ENCODE results near the gene JSRP1. TPM values are rescaled to one million over a fixed set of nuclear protein-coding genes. Genes with fewer than 3 reads are reported as not detected.
A peak's percentile ranks its signal among the peaks of the same experiment; 100 is the strongest.

JSRP1 gene
- total RNA-seq, 1 donor from 2014 or later, result not detected

DNA sequence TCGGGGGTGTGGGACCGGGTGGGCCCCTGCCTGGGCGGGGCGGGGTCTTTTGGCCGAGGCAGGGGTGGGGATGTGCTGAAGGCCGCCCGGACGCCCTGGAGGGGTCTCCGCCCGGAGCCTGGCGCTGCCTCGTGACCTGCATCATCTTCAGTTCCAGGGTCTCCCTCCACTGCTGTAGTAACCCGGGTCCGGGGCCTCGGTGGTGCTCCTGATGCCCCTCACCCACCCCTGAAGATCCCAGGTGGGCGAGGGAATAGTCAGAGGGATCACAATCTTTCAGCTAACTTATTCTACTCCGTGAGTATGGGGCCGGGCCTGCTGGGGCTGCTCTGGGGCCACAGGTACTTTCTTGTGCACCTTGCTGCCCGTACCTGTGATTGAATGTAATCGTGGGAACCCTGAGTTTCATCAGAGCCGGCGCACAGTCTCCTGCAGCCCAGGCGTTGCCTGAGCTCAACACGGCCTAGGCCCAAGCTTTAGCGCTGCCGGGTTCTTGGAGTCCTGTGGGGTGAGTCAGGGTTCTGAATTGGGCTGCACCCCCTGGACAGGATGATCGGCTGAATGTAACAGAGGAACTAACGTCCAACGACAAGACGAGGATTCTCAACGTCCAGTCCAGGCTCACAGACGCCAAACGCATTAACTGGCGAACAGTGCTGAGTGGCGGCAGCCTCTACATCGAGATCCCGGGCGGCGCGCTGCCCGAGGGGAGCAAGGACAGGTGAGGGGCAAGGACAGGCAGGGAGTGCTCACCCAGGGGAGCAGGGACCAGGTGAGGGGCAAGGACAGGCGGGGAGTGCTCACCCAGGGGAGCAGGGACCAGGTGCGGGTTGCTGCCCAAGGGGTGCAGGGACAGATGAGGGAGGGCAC is 15.3 kb upstream of the JSRP1 start:
- H3K36me3 Mint-ChIP-seq (ENCODE audit: unreplicated experiment), result no peaks in the 10 kb centered on the region
- TF ChIP-seq, protein P1, sequence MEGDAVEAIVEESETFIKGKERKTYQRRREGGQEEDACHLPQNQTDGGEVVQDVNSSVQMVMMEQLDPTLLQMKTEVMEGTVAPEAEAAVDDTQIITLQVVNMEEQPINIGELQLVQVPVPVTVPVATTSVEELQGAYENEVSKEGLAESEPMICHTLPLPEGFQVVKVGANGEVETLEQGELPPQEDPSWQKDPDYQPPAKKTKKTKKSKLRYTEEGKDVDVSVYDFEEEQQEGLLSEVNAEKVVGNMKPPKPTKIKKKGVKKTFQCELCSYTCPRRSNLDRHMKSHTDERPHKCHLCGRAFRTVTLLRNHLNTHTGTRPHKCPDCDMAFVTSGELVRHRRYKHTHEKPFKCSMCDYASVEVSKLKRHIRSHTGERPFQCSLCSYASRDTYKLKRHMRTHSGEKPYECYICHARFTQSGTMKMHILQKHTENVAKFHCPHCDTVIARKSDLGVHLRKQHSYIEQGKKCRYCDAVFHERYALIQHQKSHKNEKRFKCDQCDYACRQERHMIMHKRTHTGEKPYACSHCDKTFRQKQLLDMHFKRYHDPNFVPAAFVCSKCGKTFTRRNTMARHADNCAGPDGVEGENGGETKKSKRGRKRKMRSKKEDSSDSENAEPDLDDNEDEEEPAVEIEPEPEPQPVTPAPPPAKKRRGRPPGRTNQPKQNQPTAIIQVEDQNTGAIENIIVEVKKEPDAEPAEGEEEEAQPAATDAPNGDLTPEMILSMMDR (IDR thresholded peaks at IDR 0.05; ENCODE audit: partially characterized antibody, unreplicated experiment), result no peak
- peak overlapping the region; percentile 87 for H3K27ac Mint-ChIP-seq (ENCODE audit: unreplicated experiment)
- H3K27me3 Mint-ChIP-seq (ENCODE audit: unreplicated experiment), result peaks cover 10% of the 10 kb centered on the region
- peak overlapping the region; percentile 92 for H3K4me3 Mint-ChIP-seq (ENCODE audit: unreplicated experiment)
- peak; percentile 48 for DNase-seq
- H3K4me1 Mint-ChIP-seq (ENCODE audit: low read depth, unreplicated experiment), result peaks cover 13% of the 10 kb centered on the region
- H3K9me3 Mint-ChIP-seq (ENCODE audit: unreplicated experiment), result peaks cover 23% of the 10 kb centered on the region

DNA sequence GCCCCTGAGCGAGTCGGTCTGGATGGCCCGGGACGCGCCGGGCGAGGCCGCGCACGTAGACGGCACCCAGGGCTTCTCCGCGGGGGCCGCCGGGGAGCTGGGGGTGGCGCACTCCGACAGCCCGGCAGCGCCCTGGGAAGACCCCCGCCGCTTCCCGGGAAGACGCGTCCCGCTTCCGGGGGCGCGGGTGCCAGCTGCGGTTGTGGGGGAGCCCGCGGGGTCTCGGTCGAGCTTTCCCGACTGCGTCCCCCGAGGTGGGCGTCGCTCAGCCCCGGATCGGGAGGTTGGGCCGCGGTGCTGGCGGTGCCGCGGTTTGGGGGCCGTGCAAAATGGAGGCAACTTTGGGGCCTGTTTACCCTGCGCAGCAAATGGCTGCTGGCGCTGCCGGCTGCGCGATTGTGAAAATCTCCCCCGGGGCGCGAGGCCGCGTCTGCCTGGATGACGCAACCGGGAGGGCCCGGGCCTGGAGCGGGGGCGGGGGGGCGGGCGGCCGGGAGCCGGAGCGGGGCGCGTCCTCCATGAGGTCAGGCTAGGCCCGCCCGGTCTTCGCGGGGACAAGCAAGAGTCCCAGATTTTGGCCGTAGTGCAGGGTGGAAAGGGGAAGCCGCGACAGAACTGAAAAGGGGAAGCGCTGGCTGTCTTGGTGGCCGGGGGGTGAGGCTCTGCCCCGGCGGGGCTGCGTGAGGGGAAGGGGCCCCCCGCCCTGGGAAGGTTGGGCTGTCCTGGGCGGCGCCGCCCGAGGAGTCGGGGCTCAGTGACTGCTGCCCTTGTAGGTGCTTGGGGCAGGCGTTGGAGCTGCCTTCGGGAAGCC is 14.4 kb upstream of the JSRP1 start:
- Mint-ChIP-seq H3K36me3 (ENCODE audit: unreplicated experiment) (no peaks in the 10 kb centered on the region), H3K4me1 (ENCODE audit: low read depth, unreplicated experiment) (peaks cover 13% of the 10 kb centered on the region), H3K27ac (ENCODE audit: unreplicated experiment) (peak overlapping the region; percentile 48), H3K4me3 (ENCODE audit: unreplicated experiment) (peak overlapping the region; percentile 92), H3K27me3 (ENCODE audit: unreplicated experiment) (peaks cover 10% of the 10 kb centered on the region), H3K9me3 (ENCODE audit: unreplicated experiment) (peaks cover 23% of the 10 kb centered on the region)
- TF ChIP-seq, protein P1 (IDR thresholded peaks at IDR 0.05; ENCODE audit: partially characterized antibody, unreplicated experiment), result no peak
- DNase-seq, result peak; percentile 85

DNA sequence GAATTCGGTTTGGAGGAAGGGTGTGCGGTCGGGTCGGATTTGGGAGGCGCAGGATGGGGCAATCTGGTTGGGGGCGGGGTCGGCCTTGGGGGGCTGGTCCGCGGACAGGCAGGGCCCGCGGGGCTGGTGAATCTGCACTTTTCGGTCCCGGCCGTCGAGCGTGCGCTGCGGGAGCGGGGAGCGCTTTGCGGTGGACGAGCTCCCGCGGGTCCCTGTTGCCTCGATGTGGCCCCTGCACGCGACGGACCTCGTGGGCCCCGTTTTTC is 13.9 kb upstream of the JSRP1 start:
- no peak for DNase-seq
- H3K4me3 Mint-ChIP-seq (ENCODE audit: unreplicated experiment), result peak overlapping the region; percentile 88
- peaks cover 23% of the 10 kb centered on the region for H3K9me3 Mint-ChIP-seq (ENCODE audit: unreplicated experiment)
- peak overlapping the region; percentile 94 for H3K27ac Mint-ChIP-seq (ENCODE audit: unreplicated experiment)
- H3K4me1 Mint-ChIP-seq (ENCODE audit: low read depth, unreplicated experiment), result peaks cover 12% of the 10 kb centered on the region
- TF ChIP-seq, protein P1 (IDR thresholded peaks at IDR 0.05; ENCODE audit: partially characterized antibody, unreplicated experiment), result no peak
- H3K27me3 Mint-ChIP-seq (ENCODE audit: unreplicated experiment), result peaks cover 10% of the 10 kb centered on the region
- H3K36me3 Mint-ChIP-seq (ENCODE audit: unreplicated experiment), result no peaks in the 10 kb centered on the region

DNA sequence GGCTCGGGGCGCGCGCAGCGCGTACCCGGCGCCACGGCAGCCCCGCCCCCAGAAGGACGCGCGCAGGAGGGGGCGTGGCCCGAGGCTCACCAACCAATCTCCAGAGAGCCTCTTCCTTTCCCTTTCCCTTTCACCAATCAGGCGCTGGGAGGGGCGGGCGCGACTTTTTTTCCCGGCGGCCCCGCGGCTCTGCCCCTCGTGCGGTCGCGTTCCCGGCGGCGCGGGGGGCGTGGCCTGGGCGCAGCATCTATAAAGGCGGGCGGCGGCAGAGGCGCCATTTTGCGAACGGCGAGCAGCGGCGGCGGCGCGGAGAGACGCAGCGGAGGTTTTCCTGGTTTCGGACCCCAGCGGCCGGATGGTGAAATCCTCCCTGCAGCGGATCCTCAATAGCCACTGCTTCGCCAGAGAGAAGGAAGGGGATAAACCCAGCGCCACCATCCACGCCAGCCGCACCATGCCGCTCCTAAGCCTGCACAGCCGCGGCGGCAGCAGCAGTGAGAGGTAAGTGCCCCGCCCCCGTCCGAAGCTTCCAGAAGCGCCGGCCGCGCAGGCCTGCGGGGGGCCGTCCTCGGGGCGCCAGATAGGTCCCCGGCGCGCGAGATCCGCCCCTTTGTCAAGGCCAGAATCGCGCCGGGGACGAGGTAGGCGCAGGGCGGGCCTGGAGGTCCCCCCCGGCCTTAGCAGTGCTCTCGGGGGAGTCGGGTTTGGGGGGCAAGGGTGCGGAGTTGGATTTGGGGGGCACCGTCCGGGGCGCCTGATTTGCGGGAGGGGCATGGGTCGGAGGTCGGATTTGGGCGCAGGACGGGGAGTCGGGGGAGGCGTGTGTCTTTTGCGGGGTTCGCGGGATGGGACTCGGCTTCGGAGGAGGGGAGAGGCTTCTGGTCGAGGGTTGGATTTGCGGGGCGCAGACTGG is 13.3 kb upstream of the JSRP1 start:
- TF ChIP-seq, protein P1 (IDR thresholded peaks at IDR 0.05; ENCODE audit: partially characterized antibody, unreplicated experiment), result no peak
- Mint-ChIP-seq H3K4me3 (ENCODE audit: unreplicated experiment) (peak overlapping the region; percentile 88), H3K36me3 (ENCODE audit: unreplicated experiment) (no peaks in the 10 kb centered on the region), H3K27me3 (ENCODE audit: unreplicated experiment) (peaks cover 10% of the 10 kb centered on the region), H3K4me1 (ENCODE audit: low read depth, unreplicated experiment) (peaks cover 9% of the 10 kb centered on the region), H3K27ac (ENCODE audit: unreplicated experiment) (peak overlapping the region; percentile 94), H3K9me3 (ENCODE audit: unreplicated experiment) (peaks cover 20% of the 10 kb centered on the region)
- DNase-seq, result peak; percentile 99

Data from glutamatergic neuron (in vitro differentiated cells).